Brain microvascular endothelial cell (primary cell): ENCODE results near the gene LIME1.

Source experiments
- DNase-seq: peaks from one replicate; pipeline ENCODE4 v3.0.0-alpha.2; 2020
- H3K27ac ChIP-seq: fragments of 250-450 bp; sonication (Bioruptor Pico); 2 replicates; pipeline ENCODE4 v1.5.1; 2020; ENCODE audit warnings: mild to moderate bottlenecking, moderate library complexity
- H3K27me3 ChIP-seq: fragments of 250-450 bp; sonication (Bioruptor Pico); replicated peaks from 2 replicates; pipeline ENCODE4 v1.5.1; 2020; ENCODE audit warnings: mild to moderate bottlenecking
- H3K36me3 ChIP-seq: fragments of 250-450 bp; sonication (Bioruptor Pico); replicated peaks from 2 replicates; pipeline ENCODE4 v1.5.1; 2020; ENCODE audit warnings: mild to moderate bottlenecking
- H3K4me3 ChIP-seq: 2 replicates; pipeline ENCODE4 v1.5.1; 2011; ENCODE audit warnings: low read depth, mild to moderate bottlenecking, control low read depth, low read length, moderate library complexity
- in situ Hi-C: cut with HindIII; loops from 2 replicates; pipeline ENCODE4 v1.10.0; 2017; ENCODE audit warnings: low sequenced_read_pairs, low pct_ligation_motif_present
- TF ChIP-seq, protein P1 (sequence below): IDR thresholded peaks from 2 replicates; pipeline ENCODE4 v1.5.1; 2011; ENCODE audit warnings: low read depth, mild to moderate bottlenecking, moderate library complexity, low read length, control low read depth, inconsistent platforms; ENCODE audit errors: missing control alignments

LIME1 gene

DNA sequence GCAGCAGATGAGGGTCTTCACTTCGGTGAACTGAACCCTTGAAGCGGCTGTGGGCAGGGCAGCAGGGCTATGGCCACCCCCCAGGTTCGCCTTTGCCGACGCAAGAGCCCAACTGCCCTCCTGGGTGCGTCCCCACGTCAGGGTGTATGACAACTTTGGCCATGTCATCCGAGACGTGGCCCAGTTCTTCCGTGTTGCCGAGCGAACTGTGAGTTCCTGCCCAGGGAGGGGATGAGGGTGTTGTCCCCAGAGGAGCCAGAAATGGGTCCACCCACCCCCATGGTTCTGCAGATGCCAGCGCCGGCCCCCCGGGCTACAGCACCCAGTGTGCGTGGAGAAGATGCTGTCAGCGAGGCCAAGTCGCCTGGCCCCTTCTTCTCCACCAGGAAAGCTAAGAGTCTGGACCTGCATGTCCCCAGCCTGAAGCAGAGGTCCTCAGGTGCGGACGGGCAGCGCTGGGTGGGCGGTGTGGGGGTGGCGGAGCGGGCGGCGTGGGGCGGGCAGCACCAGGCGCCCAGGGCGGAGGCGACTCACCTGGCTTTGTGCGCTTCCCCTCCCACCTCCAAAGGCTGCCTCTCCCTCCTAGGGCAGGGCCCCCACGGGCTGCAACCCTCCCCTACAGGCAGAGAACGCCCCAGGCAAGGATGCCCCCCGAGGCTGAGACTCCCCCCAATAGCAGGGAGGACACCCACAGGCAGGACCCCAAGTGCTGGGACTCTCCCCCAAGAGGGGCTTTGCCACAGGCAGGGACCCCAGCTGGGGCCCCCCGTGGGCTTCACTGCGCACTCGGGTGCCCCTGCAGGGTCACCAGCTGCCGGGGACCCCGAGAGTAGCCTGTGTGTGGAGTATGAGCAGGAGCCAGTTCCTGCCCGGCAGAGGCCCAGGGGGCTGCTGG lies 46.2 kb upstream of the LIME1 start:
- no peaks in the 10 kb centered on the region for H3K36me3 ChIP-seq
- in situ Hi-C loops, result loop anchor here (25.0 kb wide), 1 partner anchor 103 kb away; no protein-coding TSS in a partner anchor
- TF ChIP-seq, protein P1, sequence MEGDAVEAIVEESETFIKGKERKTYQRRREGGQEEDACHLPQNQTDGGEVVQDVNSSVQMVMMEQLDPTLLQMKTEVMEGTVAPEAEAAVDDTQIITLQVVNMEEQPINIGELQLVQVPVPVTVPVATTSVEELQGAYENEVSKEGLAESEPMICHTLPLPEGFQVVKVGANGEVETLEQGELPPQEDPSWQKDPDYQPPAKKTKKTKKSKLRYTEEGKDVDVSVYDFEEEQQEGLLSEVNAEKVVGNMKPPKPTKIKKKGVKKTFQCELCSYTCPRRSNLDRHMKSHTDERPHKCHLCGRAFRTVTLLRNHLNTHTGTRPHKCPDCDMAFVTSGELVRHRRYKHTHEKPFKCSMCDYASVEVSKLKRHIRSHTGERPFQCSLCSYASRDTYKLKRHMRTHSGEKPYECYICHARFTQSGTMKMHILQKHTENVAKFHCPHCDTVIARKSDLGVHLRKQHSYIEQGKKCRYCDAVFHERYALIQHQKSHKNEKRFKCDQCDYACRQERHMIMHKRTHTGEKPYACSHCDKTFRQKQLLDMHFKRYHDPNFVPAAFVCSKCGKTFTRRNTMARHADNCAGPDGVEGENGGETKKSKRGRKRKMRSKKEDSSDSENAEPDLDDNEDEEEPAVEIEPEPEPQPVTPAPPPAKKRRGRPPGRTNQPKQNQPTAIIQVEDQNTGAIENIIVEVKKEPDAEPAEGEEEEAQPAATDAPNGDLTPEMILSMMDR, result no peak
- no peak for DNase-seq
- H3K27me3 ChIP-seq, result no peaks in the 10 kb centered on the region
- no peak overlapping the region for H3K4me3 ChIP-seq
- no peak overlapping the region for H3K27ac ChIP-seq

DNA sequence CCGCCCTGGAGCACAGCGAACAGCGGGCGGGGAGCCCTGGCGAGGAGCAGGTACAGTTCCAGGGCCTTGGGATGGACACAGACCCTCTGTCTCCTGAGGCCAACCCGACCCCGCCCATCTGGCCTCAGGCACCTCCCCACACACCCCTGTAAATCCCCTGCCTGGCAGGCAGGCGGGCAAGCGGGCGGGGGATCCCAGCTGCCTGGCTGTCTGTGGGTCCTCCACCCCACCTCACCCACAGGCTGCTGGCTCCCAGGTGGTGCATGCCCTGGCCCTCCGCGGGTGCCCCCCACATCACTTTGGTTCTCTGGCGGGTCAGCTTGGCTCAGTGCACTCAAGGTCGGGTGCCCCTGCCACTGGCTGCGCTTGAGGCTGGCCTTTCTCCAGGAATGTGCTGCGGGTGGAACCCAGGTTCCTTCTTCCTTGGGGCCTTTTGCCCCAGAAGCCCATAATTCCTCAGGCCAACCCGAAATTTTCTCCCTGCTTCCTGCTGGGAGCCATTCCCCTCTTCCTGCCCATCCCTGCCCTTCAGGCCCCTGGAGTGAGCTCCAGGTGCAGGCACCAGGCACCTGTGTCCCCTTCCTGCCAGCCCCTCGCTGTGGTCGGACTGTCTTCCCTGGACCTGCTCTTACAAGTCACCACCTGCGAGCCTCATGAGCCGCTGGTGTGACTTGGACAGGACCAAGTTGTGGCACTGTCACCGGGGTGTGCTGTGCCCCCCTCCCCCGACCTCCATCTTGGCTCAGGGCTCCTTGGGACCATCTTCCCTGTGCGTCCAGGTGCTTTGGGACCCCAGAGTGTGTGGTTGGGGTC lies 45.4 kb upstream of the LIME1 start:
- TF ChIP-seq, protein P1, result no peak
- no peak overlapping the region for H3K27ac ChIP-seq
- no peak for DNase-seq
- H3K36me3 ChIP-seq, result no peaks in the 10 kb centered on the region
- H3K4me3 ChIP-seq, result no peak overlapping the region
- in situ Hi-C loops, result loop anchor here (25.0 kb wide), 1 partner anchor 104 kb away; no protein-coding TSS in a partner anchor
- H3K27me3 ChIP-seq, result no peaks in the 10 kb centered on the region

DNA sequence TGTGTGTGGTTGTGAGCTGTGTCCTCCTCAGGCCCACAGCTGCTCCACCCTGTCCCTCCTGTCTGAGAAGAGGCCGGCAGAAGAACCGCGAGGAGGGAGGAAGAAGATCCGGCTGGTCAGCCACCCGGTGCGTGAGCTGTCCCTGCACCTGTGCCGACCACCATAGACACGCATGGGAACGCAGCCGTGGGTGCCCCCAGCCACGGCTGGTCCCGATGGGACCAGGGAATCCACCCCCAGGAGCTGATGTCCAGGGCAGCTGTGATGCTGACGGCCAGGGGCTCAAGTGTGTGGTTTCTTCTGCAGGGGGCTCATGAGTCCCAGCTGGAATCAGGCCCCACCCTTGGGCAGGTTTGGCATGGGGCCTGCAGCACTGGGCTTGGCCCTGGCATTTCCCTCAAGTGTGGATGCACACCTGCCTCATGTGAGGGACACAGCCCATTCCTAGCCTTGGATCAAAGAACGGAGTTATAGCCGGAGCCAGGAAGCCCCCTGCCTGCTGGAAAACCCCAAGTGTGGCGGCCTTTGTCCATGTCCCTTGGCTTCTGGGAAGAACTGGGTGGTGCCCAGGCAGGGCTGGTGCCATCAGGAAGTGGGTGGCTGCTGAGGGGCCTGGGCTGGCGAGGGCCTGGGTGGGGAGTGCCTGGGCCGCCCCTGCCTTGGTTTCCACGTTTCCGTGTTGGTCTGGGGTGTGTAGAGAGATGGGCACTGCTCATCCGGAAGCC lies 44.6 kb upstream of the LIME1 start:
- no peak overlapping the region for H3K4me3 ChIP-seq
- no peaks in the 10 kb centered on the region for H3K27me3 ChIP-seq
- DNase-seq, result no peak
- H3K27ac ChIP-seq, result no peak overlapping the region
- in situ Hi-C loops, result loop anchor here (25.0 kb wide), 1 partner anchor 105 kb away; no protein-coding TSS in a partner anchor
- H3K36me3 ChIP-seq, result no peaks in the 10 kb centered on the region
- TF ChIP-seq, protein P1, result no peak

DNA sequence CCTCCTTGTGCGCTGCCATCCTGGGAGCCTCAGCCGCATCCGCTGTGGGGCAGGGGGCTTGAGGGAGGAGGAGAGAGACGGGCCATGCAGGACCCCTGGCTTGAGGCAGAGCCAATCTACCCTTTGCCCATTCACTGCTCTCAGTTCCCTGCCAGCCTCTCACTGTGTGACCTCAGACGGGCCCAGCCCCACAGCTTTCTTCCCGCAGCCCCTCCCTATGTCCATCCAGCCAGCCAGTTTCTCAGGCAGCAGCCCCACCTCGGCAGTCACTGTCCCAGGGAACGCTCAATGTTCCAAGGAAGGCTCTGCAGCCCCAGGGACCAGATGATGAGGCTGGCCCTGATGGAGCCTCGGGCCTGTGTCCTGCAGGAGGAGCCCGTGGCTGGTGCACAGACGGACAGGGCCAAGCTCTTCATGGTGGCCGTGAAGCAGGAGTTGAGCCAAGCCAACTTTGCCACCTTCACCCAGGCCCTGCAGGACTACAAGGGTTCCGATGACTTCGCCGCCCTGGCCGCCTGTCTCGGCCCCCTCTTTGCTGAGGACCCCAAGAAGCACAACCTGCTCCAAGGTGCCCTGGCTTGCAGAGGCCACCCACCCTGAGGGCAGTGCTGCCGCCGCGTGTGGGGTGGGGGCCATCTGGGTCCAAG lies 43.9 kb upstream of the LIME1 start:
- DNase-seq, result no peak
- Histone ChIP-seq H3K36me3 (no peaks in the 10 kb centered on the region), H3K27me3 (no peaks in the 10 kb centered on the region), H3K4me3 (no peak overlapping the region), H3K27ac (no peak overlapping the region)
- in situ Hi-C loops, result loop anchor here (25.0 kb wide), 1 partner anchor 105 kb away; no protein-coding TSS in a partner anchor
- TF ChIP-seq, protein P1, result peak; percentile 7

DNA sequence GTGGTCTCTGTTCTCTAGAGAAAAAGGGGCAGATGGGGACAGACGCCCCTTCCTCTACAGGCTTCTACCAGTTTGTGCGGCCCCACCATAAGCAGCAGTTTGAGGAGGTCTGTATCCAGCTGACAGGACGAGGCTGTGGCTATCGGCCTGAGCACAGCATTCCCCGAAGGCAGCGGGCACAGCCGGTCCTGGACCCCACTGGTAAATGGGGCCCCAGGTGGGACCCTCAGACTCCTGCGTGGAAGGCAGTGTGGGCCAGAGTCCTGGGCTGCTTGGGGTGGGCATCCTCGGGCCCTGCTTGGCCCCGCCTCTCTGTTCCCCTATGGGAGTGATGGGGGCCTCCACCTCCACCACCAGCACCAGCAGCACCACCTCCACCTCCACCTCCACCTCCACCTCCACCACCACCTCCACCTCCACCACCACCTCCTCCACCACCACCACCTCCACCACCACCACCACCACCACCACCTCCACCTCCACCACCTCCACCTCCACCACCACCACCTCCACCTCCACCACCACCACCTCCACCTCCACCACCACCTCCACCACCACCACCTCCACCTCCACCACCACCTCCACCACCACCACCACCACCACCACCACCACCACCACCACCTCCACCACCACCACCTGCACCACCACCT lies 43.3 kb upstream of the LIME1 start:
- in situ Hi-C loops, result loop anchor here (25.0 kb wide), 1 partner anchor 106 kb away; no protein-coding TSS in a partner anchor
- H3K4me3 ChIP-seq, result no peak overlapping the region
- TF ChIP-seq, protein P1, result no peak

More for the DNA sequence above, 43.3 kb upstream of the LIME1 start:
- Histone ChIP-seq H3K27me3 (no peaks in the 10 kb centered on the region), H3K27ac (no peak overlapping the region), H3K36me3 (no peaks in the 10 kb centered on the region)
- no peak for DNase-seq
